Rectal smooth muscle tissue (tissue), 1 donor: ENCODE results near the gene NAGPA.

ENCODE experiments used
- H3K27ac ChIP-seq: one replicate; pipeline ENCODE4 v1.7.0; 2013; ENCODE audit warnings: low read depth, low read length, inconsistent platforms
- H3K27me3 ChIP-seq: one replicate; pipeline ENCODE4 v1.7.0; 2013; ENCODE audit warnings: low read length; ENCODE audit not compliant: control insufficient read depth, insufficient read depth
- H3K36me3 ChIP-seq: one replicate; pipeline ENCODE4 v1.7.0; 2013; ENCODE audit warnings: low read length; ENCODE audit not compliant: control insufficient read depth, insufficient read depth
- H3K4me1 ChIP-seq: one replicate; pipeline ENCODE4 v1.7.0; 2013; ENCODE audit warnings: low read length; ENCODE audit not compliant: control insufficient read depth, insufficient read depth
- H3K4me3 ChIP-seq: one replicate; pipeline ENCODE4 v1.7.0; 2013; ENCODE audit warnings: low read length
- H3K9ac ChIP-seq: one replicate; pipeline ENCODE4 v1.7.0; 2013; ENCODE audit warnings: low read length

Gene NAGPA

DNA sequence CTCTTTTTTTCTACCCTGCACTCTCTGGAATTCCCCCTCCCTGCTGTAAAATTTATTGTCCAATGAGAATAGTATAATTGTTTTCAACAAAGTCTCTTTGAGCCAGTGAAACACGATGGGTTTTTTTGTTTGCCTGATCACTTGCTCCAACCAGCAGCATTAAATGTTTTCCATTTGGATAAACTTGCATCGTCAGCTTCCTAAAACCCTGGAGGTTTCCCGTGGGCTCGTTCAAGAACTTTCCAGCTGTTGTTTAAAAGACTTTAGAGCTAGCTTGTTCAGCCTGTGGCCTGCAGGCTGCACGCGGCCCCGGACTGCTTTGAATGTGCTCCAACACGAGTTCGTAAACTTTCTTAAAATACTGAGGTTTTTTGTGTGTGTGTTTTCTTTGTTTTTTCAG, 14.9 kb downstream of the NAGPA start:
- H3K4me3 ChIP-seq, result no peak overlapping the region
- no peak overlapping the region for H3K27ac ChIP-seq
- H3K4me1 ChIP-seq, result no peaks in the 10 kb centered on the region
- no peaks in the 10 kb centered on the region for H3K27me3 ChIP-seq
- no peaks in the 10 kb centered on the region for H3K36me3 ChIP-seq
- H3K9ac ChIP-seq, result no peak overlapping the region

DNA sequence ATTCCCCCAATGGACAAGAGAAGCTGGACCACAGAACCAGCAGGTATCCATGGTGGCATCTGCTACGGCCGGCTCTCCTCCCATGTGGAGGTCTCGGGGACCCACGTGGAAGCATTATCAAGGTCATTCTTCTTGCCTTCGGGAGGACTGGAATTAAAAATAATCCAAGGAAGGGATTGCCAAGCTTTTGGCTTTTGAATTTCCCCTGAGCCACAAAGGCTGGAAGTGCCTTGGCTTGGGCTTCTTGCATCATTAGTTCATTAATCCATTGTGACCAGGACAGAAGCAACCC, 16.1 kb downstream of the NAGPA start:
- Histone ChIP-seq H3K27ac (no peak overlapping the region), H3K36me3 (no peaks in the 10 kb centered on the region), H3K27me3 (no peaks in the 10 kb centered on the region), H3K9ac (no peak overlapping the region), H3K4me1 (no peaks in the 10 kb centered on the region), H3K4me3 (no peak overlapping the region)

DNA sequence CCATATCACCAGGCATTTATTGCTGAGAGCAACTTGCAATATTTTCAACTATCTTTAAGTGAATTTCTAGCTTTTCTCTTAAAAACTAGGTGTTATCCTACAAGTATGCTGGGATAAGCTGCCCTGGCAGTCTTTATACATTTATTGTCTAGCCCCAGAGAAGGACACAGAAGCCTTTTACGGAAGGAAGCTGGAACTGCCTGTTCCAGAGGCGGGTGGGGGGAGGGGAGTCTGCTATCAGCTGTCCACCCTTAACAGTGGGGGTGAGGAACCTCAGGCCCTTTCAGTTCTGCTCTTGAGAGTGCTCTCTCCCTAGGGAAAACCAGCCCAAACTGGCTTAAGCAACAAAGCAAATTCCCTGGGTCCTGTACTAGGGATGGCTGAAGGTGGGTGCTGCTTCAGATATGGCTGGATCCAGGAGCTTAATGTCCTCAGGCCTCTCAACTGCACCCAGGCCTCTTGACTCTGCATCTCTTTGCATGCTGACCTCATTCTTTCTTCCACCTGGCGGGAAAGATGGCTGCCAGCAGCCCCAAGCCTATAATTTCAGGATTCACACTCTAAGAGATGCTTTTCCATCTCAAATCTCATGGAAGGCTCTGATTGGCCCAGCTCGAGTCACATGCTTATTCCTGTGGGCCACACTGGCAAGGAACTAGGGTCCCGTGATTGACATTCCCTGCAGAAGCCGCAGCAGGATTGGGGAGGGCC, 16.6 kb downstream of the NAGPA start:
- H3K27ac ChIP-seq, result no peak overlapping the region

DNA sequence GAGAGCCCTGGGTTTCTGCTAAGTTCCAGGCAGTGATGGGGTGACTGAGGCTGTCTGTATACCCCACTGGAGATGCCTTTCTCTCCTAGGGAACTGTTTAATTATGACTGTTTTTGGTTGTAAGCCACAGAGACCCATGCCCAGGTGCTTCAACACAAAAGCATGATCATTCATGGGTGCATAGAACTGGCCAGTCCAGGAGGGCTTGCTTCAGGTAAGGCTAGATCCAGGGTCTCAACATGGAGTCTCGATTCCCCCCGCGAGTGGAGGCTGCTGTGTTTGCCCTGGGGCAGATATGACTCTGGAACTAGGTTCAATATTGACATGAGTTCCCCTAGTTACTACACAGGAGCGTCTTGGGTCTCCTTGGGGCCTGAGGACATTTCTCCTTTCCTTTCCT, 17.8 kb downstream of the NAGPA start:
- Histone ChIP-seq H3K4me1 (no peaks in the 10 kb centered on the region), H3K27me3 (no peaks in the 10 kb centered on the region), H3K4me3 (no peak overlapping the region), H3K36me3 (no peaks in the 10 kb centered on the region), H3K9ac (no peak overlapping the region), H3K27ac (no peak overlapping the region)

More for the DNA sequence above, 16.6 kb downstream of the NAGPA start:
- Histone ChIP-seq H3K36me3 (no peaks in the 10 kb centered on the region), H3K27me3 (no peaks in the 10 kb centered on the region), H3K4me3 (no peak overlapping the region), H3K9ac (no peak overlapping the region), H3K4me1 (no peaks in the 10 kb centered on the region)

DNA sequence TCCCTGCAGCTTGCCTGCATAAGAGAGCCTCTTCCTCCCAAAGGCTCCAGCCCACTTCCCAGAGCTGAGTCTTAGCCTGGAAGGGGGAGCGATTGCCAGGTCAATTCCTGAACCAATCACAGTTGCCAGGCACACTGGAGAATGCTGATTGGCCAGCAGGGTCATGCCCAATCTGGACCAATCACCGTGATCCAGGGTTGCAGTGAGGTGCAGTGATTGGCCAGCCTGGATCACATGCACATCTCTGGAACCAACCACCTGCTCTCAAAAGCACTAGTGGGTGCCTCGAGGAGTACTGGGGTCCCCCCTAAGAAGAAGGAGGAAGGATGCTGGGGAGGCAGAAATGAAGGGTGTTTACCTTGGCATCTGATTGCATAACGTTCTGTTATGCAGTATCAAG, 18.4 kb downstream of the NAGPA start:
- Histone ChIP-seq H3K4me3 (no peak overlapping the region), H3K36me3 (no peaks in the 10 kb centered on the region), H3K27me3 (no peaks in the 10 kb centered on the region), H3K27ac (no peak overlapping the region), H3K9ac (no peak overlapping the region), H3K4me1 (no peaks in the 10 kb centered on the region)

DNA sequence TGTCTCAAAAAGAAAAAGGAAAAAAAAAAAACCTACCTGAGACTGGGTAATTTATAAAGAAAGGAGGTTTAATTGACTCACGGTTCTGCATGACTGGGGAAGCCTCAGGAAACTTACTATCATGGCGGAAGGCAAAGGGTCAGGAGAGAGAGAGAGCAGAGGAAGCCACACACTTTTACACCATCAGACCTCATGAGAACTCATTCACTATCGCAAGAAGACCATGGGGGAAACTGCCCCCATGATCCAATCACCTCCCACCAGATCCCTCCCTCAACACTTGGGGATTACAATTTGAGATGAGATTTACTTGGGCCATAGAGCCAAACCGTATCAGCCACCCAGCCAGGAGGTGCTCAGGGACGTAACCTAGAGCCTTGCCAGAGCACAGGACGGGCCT, 20.8 kb downstream of the NAGPA start:
- Histone ChIP-seq H3K27ac (no peak overlapping the region), H3K36me3 (no peaks in the 10 kb centered on the region), H3K4me1 (no peaks in the 10 kb centered on the region), H3K27me3 (no peaks in the 10 kb centered on the region), H3K4me3 (no peak overlapping the region), H3K9ac (no peak overlapping the region)

DNA sequence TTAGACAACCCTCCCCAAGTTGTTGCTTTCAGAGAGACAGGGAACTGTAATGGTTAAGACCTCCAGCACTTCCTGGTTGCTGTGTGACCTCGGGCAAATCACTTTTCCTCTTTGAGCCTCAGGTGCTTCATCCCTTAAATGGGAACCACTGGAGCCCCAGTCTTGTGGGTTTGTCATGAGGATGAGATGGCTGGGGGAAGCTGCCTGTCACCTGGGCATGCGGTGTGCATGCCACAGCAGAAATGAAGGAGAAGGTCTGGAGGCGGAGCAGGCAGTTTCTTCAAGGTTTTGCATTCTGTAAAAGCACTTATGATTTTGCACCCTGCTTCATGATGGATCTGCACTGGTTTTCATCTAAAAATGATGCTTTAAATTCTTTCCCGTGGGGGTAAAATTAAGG, 22.1 kb downstream of the NAGPA start:
- Histone ChIP-seq H3K36me3 (no peaks in the 10 kb centered on the region), H3K4me1 (no peaks in the 10 kb centered on the region), H3K9ac (no peak overlapping the region), H3K27ac (no peak overlapping the region), H3K4me3 (no peak overlapping the region), H3K27me3 (no peaks in the 10 kb centered on the region)

- Histone ChIP-seq H3K27me3 (no peaks in the 10 kb centered on the region), H3K27ac (no peak overlapping the region), H3K4me3 (no peak overlapping the region), H3K9ac (no peak overlapping the region), H3K36me3 (no peaks in the 10 kb centered on the region), H3K4me1 (no peaks in the 10 kb centered on the region)
Measured at GRCh38 chr16:5010576-5011329, 23.0 kb downstream of the NAGPA start.

DNA sequence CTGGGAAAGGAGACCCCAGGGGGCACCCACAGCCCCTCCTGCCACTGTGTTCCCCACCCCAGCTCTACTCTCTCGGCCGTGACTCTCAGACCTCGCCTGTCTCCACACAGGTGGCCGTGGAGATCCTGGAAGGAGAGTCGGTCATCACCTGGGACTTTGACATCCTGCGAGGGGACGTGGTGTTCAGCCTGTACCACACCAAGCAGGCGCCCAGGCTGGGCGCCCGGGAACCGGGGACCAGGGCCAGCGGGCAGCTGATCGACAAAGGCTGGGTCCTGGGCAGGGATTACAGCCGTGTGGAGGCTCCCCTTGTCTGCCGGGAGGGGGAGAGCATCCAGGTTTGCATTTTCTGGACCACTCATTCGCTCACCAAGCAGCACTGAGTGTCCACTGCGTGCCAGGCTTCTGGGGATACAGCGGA, 25.4 kb downstream of the NAGPA start:
- no peak overlapping the region for H3K4me3 ChIP-seq
- H3K4me1 ChIP-seq, result no peaks in the 10 kb centered on the region
- no peaks in the 10 kb centered on the region for H3K27me3 ChIP-seq
- H3K27ac ChIP-seq, result no peak overlapping the region
- no peak overlapping the region for H3K9ac ChIP-seq
- no peaks in the 10 kb centered on the region for H3K36me3 ChIP-seq

DNA sequence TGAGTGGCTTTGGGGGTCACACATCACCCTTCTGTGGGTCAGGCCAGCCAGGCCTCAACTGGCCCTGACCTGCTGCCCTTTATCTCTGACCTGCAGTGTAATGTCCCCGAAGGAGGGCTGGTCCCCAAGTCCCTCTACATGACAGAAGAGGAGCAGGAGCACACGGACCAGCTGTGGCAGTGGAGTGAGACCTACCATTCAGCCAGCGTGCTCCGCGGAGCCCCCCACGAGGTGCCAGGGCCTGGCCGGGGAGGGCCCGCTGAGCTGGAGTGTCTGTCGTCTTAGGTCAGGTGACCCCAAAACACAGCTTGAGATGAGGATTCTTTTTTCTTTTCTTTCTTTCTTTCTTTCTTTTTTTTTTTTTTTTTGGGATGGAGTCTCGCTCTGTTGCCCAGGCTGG, 26.5 kb downstream of the NAGPA start:
- no peaks in the 10 kb centered on the region for H3K36me3 ChIP-seq
- no peaks in the 10 kb centered on the region for H3K27me3 ChIP-seq
- H3K9ac ChIP-seq, result no peak overlapping the region
- no peak overlapping the region for H3K27ac ChIP-seq
- no peak overlapping the region for H3K4me3 ChIP-seq
- no peaks in the 10 kb centered on the region for H3K4me1 ChIP-seq

DNA sequence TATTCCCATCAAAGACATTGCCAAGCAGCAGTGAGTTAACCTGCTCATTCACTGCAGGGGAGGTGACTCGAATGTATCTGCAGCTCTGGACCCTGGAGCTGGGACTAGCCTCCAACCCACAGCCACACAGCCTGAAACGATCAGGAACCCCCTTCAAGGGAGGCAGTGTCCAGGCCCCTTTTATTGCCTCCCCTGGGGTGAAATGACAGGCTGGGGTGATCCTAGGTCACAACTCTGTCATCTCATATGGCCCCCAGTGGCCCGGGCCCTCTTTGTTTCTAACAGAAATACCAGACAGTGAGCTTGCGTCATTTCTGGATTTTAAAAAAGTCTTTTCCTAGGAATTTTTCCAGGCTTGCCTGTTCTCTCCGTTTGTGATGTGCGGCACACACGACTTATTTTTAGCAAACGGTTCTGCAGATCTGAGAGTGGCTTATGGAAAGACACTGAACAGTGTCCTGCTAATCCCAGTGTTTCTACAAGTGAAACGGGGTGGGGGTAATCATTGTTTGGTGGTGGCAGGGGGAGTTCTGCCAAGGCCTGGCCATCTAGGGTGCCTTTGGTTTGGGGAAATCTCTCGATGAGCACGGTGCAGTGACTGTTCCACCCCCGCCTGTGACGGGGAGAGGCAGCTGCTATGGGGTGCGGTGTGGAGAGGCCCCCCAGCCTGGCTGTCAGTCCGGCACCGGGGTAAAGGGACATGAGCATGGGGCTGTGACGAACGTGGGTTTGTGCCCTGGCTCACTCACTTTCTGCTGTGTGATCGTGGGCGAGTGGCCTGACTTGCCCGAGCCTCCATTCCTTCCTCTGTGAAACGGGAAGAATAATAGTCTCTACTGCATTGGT, 27.2 kb downstream of the NAGPA start:
- H3K36me3 ChIP-seq, result no peaks in the 10 kb centered on the region
- no peaks in the 10 kb centered on the region for H3K27me3 ChIP-seq
- H3K27ac ChIP-seq, result no peak overlapping the region
- no peaks in the 10 kb centered on the region for H3K4me1 ChIP-seq
- H3K9ac ChIP-seq, result no peak overlapping the region
- no peak overlapping the region for H3K4me3 ChIP-seq

- H3K9ac ChIP-seq, result no peak overlapping the region
- H3K4me3 ChIP-seq, result no peak overlapping the region
Measured at GRCh38 chr16:5005916-5006315, 27.8 kb downstream of the NAGPA start.

More at GRCh38 chr16:5005916-5006315, 27.8 kb downstream of the NAGPA start:
- H3K27ac ChIP-seq, result no peak overlapping the region
- no peaks in the 10 kb centered on the region for H3K4me1 ChIP-seq
- H3K36me3 ChIP-seq, result no peaks in the 10 kb centered on the region
- no peaks in the 10 kb centered on the region for H3K27me3 ChIP-seq
